Loucy (cell line): ENCODE measurements around the gene PARVA.

Experiments used
- EZH2phosphoT487 ChIP-seq: fragments of 200-600 bp; IDR thresholded peaks from 2 replicates; pipeline ENCODE4 v1.6.1; 2018; ENCODE audit warnings: antibody characterized with exemption, mild to moderate bottlenecking, moderate library complexity, borderline replicate concordance
- TF ChIP-seq, protein P1 (sequence below): fragments of 200-600 bp; sonication (generic); conservative IDR thresholded peaks from 2 replicates; pipeline ENCODE4 v1.5.1; 2014; ENCODE audit warnings: mild to moderate bottlenecking, antibody characterized with exemption, low read length

DNA sequence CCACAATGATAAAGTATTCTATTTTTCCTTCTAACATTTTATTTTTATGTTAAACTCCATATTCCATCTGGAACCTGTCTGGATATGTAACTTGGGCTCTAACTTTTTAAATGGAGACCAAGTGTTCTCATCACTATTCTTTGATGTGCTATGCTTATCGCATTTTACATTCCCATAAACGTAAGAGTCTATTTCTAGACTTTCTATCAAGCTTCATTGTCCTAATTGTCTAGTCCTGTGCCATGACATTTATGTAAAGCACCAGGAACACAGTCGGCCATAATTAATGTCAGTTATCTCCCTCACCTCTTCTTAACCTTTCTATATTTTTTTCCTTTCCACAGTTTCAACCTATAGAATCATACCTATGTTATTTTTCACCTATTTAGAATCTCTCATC lies 183.0 kb downstream of the PARVA start:
- TF ChIP-seq, protein P1, sequence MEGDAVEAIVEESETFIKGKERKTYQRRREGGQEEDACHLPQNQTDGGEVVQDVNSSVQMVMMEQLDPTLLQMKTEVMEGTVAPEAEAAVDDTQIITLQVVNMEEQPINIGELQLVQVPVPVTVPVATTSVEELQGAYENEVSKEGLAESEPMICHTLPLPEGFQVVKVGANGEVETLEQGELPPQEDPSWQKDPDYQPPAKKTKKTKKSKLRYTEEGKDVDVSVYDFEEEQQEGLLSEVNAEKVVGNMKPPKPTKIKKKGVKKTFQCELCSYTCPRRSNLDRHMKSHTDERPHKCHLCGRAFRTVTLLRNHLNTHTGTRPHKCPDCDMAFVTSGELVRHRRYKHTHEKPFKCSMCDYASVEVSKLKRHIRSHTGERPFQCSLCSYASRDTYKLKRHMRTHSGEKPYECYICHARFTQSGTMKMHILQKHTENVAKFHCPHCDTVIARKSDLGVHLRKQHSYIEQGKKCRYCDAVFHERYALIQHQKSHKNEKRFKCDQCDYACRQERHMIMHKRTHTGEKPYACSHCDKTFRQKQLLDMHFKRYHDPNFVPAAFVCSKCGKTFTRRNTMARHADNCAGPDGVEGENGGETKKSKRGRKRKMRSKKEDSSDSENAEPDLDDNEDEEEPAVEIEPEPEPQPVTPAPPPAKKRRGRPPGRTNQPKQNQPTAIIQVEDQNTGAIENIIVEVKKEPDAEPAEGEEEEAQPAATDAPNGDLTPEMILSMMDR: no peak
- no peak for TF ChIP-seq EZH2phosphoT487
